Progenitor cell of endocrine pancreas (in vitro differentiated cells): ENCODE measurements around the gene MYO1A. TPM values are rescaled to one million over a fixed set of nuclear protein-coding genes. Genes with fewer than 3 reads are reported as not detected.

ENCODE experiments used
- DNase-seq: peaks from one replicate; pipeline ENCODE4 v3.0.0; 2021; ENCODE audit warnings: low spot score; ENCODE audit not compliant: unreplicated experiment
- H3K27ac Mint-ChIP-seq: 2 replicates; pipeline ENCODE4 v1.8.0; 2021; ENCODE audit warnings: mild to moderate bottlenecking, moderate library complexity, mixed read lengths
- H3K27me3 Mint-ChIP-seq: 2 replicates; pipeline ENCODE4 v1.8.0; 2021; ENCODE audit warnings: mixed read lengths
- H3K36me3 Mint-ChIP-seq: 2 replicates; pipeline ENCODE4 v1.8.0; 2022; ENCODE audit warnings: mixed read lengths; ENCODE audit not compliant: insufficient read depth
- H3K4me1 Mint-ChIP-seq: 2 replicates; pipeline ENCODE4 v1.8.0; 2021; ENCODE audit warnings: low read depth, mixed read lengths
- H3K4me3 Mint-ChIP-seq: 2 replicates; pipeline ENCODE4 v1.8.0; 2021; ENCODE audit warnings: low read depth, mild to moderate bottlenecking, moderate library complexity, mixed read lengths
- H3K9me3 Mint-ChIP-seq: 2 replicates; pipeline ENCODE4 v1.8.0; 2021; ENCODE audit warnings: low read depth, mixed read lengths
- long read RNA-seq: library from polyadenylated mRNA; unstranded; transcript quantifications from one replicate; pipeline ENCODE4 v2.0.0, GENCODE V29; 2020
- total RNA-seq: library from RNA; stranded (reverse); gene quantifications from 2 replicates; pipeline ENCODE4 v1.2.1, GENCODE V29; 2021
- TF ChIP-seq, protein P1 (sequence below): fragments of 200-600 bp; sonication (generic); IDR thresholded peaks from one replicate; pipeline ENCODE4 v1.5.0; 2021; ENCODE audit warnings: antibody characterized with exemption, mild to moderate bottlenecking; ENCODE audit not compliant: unreplicated experiment

Gene MYO1A
- 1.2 and 1.6 TPM in 2 replicates for total RNA-seq
- long read RNA-seq, partial matches to known transcripts, result 1 of 9 reads
- long read RNA-seq, other reads (novel, unspliced or antisense), result 5 of 9 reads

- Mint-ChIP-seq H3K27me3 (peaks cover 37% of the 10 kb centered on the region), H3K4me1 (peaks cover 5% of the 10 kb centered on the region), H3K27ac (no peak within 1 kb of the TSS), H3K9me3 (no peaks in the 10 kb centered on the region), H3K4me3 (no peak within 1 kb of the TSS), H3K36me3 (peaks cover 1% of the 10 kb centered on the region)
- DNase-seq, result no peak
- TF ChIP-seq, protein P1, sequence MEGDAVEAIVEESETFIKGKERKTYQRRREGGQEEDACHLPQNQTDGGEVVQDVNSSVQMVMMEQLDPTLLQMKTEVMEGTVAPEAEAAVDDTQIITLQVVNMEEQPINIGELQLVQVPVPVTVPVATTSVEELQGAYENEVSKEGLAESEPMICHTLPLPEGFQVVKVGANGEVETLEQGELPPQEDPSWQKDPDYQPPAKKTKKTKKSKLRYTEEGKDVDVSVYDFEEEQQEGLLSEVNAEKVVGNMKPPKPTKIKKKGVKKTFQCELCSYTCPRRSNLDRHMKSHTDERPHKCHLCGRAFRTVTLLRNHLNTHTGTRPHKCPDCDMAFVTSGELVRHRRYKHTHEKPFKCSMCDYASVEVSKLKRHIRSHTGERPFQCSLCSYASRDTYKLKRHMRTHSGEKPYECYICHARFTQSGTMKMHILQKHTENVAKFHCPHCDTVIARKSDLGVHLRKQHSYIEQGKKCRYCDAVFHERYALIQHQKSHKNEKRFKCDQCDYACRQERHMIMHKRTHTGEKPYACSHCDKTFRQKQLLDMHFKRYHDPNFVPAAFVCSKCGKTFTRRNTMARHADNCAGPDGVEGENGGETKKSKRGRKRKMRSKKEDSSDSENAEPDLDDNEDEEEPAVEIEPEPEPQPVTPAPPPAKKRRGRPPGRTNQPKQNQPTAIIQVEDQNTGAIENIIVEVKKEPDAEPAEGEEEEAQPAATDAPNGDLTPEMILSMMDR, result no peak
These were observed at the start of gene MYO1A for GRCh38 chr12:57049890-57050289. Gene MYO1A, minus strand, starts transcription at chr12:57050129. Its CDS starts 1,806 bp downstream, at chr12:57048323.

DNA sequence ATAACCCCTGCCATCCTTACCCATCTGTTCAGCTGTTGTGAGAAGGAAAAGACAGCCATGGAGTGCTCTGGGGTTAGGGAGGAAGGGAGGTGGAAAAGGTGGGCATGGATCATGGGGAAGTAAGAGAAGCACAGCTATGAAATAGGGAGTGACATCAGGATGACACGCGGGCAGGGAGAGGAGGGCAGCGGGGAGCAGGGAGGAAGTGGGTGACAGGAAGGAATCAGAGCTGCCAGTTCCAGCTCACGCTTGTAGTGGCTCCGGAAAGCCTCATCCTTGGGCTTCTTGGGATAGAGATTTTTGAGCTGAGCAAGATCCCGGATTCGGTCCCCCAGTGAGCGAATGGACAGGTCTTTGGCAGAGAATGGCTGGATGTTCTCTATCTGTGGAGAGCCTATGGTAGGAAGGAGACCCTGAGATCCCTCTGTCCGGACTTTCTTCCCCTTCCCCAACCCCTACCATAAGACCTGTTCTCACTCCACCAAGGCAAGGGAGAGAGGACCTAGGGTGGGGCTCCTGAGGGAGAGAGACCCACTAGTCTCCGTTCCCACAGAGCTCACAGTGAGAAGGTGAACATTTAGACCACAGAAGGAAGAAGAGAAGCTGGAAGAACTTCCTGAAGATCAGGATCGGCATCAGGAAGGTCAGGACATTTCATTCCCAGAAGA is 49.3 kb upstream of the MYO1A start:
- Mint-ChIP-seq H3K4me1 (no peaks in the 10 kb centered on the region), H3K36me3 (peaks cover 6% of the 10 kb centered on the region), H3K9me3 (no peaks in the 10 kb centered on the region)

GRCh38 chr12:57098546-57098945 is 48.6 kb upstream of the MYO1A start:
- H3K27me3 Mint-ChIP-seq, result no peaks in the 10 kb centered on the region
- peaks cover 6% of the 10 kb centered on the region for H3K36me3 Mint-ChIP-seq
- H3K9me3 Mint-ChIP-seq, result no peaks in the 10 kb centered on the region
- TF ChIP-seq, protein P1, result no peak
- H3K4me1 Mint-ChIP-seq, result peaks cover 2% of the 10 kb centered on the region
- DNase-seq, result no peak
- H3K4me3 Mint-ChIP-seq, result no peak overlapping the region
- H3K27ac Mint-ChIP-seq, result no peak overlapping the region

More for the DNA sequence above, 49.3 kb upstream of the MYO1A start:
- Mint-ChIP-seq H3K27me3 (no peaks in the 10 kb centered on the region), H3K4me3 (no peak overlapping the region), H3K27ac (peak overlapping the region; percentile 35)
- TF ChIP-seq, protein P1, result no peak
- DNase-seq, result no peak

- Mint-ChIP-seq H3K4me3 (no peak overlapping the region), H3K4me1 (peaks cover 4% of the 10 kb centered on the region), H3K36me3 (peaks cover 9% of the 10 kb centered on the region), H3K9me3 (no peaks in the 10 kb centered on the region), H3K27me3 (no peaks in the 10 kb centered on the region), H3K27ac (no peak overlapping the region)
- TF ChIP-seq, protein P1, result no peak
- DNase-seq, result no peak
These were observed 47.6 kb upstream of the MYO1A start for GRCh38 chr12:57097554-57097835.

DNA sequence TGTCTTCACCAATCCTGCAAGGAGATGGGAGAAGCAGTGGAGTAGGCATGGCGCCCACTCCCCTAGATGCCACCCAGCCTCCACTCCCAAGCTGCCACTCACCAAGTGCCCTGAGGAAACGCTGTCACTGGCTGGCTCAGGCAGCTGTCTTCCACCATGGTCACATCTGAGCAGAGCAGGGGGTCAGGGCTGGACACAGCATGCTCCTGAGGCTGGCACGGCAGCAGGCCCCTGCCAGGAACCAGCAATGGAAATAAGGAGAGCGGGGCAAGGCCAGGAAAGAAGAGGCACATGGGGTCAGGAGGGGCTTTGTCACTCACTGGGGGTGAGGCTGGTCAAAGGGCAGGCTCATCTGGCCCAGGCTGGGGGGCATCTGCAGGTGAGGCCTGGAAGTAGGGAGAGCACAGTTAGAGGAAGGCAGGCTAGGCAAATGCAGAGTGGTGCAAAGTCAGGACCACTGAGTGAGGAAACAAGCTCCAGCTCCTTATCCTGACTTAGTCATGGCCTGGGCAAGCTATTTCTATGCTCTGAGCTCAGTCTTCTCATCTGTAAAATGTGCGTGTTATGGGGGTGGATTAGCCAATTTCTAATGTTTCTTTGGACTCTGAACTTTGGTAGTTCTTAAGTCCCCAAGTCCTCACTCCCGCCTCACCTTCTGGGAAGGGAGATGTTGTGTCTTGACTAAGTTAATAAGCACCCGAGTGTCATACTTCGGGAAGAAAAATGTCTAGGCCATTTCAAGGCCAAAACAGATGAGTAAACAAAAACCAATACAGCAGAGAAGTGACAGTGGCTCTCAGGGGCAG is 47.0 kb upstream of the MYO1A start:
- H3K27ac Mint-ChIP-seq, result no peak overlapping the region
- H3K4me3 Mint-ChIP-seq, result no peak overlapping the region
- H3K4me1 Mint-ChIP-seq, result peaks cover 4% of the 10 kb centered on the region
- H3K36me3 Mint-ChIP-seq, result peaks cover 9% of the 10 kb centered on the region
- TF ChIP-seq, protein P1, result no peak
- H3K27me3 Mint-ChIP-seq, result no peaks in the 10 kb centered on the region
- no peaks in the 10 kb centered on the region for H3K9me3 Mint-ChIP-seq
- DNase-seq, result no peak
